Measurements from ENCODE around the gene GDF2.

Gene GDF2

DNA sequence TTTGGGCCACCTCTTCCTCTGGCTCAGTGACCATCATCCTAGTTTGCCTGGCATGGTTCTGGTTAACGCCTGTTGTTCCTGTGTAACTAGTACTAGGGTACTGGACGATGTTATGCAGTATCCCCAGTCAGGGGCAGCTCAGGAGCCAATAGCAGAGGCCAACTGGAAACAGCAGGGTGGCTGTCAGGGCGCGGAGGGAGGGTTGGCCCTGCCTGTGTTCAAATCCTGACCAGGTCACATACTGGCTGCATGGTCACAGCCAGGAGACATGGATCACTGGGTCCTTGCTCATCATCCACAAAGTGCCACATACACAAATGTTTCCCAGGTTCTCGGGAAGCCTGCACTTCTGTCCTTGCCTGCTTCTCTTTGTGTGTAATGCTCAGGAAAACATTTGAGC, 13.7 kb downstream of the GDF2 start:
- no peak for DNase-seq

DNA sequence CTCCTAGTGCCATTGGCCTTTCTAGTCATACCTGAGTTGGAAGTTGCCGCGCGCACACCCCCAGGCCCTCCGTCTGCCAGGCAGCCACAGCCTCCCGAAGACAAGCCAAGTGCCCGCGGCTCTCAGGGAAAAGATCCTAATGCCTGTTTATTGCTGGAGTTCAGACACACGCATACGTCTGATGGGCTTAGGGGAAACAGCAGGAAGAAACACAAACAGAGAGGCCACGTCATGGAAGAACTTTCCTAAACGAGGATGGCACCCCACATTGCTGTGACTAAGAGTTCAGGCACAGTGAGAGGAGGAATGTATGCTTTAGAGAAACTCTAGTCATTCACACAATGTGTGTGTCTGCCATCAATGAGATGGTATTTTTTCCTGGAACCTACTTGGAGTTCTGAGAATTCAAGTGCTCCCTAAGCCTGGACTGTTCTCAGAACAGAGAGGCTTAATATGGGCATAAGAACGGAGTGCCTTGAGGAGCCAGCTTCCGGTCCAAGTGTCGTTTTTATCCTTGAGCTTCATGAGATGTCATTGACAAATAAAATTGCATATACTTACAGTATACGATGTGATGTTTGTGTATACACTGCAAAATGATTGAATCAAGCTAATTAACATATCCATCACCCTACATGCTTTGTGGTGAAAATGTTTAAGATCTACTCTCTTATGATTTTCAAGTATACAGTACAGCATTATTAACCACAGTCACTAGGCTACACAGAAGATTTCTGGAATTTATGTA, 14.3 kb downstream of the GDF2 start:
- DNase-seq, result no peak

DNA sequence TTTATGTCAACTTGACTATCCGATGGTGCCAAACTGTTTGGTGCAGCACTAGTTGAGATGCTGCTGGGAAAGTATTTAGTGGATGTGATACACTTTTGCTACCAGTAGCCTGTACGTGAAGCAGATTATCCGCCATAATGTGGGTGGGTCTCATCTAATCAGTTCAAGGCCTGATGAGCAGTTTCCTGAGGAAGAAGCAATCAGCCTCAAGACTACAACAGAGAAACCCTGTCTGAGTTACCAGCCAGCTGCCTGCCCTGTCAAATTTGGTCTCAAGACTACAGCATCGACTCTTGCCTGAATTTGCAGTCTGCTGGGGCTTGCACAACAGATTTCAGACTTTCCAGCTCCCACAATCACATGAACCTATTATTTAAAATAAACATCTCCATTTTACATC, 15.1 kb downstream of the GDF2 start:
- no peak for DNase-seq

DNA sequence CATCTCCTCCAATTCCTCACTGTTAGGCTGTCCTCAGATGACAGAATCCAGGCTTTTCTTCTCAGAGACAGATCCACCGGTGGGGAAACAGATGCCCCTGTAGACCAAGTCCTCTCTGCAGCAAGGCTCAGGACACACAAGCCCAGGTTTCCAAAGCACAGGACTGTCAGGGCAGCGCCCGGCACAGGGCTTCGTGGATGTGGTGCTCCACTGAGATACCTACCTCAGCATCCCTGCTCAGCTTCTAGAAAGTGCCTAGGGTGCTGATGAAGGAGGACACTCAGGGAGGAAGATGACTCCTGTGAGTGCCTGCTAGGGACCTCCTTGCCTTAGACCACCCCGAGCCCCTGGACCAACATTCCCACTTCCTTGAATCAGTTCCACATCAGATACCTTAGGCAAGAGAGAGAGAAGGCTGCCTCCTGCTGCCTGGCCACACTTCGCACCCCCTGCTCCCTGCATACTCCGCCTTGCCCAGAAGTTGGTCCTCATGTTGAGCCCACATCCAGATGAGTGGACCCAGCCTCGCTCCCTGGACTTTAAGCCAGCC, 17.0 kb downstream of the GDF2 start:
- no peak for DNase-seq

DNA sequence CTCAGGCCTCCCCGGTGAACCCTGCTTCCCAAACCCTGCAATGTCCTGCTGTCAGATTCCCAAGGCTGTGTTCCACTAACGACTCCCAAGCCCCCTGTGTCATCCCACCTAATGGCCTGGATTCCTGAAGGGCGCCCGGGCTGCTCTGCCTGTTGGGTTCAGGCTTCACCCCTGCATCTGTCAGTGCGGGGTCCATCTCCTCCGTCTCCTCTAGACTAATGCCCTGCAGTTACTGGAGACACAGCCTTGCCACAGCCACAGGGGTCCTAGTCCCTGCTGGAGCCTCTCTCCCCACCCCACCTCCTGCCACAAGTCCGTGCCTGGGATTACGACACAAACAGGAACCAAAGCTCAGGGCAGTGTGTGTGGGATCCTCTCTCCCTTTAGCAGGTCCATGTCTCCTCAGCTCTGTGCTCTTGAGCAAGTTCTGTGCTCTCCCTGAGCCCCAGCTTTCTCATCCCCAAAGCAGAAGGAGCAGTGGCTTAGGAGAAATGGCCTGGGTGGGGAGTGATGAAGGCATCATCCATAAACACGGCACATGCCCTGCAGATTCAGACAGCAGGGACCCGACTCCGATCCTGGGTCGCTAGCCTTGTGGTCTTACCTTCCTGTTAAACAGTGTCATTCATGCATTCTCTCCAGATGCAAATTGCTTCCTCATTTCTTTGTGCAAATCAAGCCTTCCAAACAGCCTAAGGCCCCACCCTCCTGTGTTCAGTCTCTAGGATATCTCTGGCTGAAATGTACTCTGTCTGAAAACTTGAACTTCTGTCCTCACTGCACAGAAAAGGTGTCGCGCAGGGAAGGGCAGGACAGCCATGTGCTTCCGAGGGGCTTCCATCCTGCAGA, 17.7 kb downstream of the GDF2 start:
- no peak for DNase-seq

DNA sequence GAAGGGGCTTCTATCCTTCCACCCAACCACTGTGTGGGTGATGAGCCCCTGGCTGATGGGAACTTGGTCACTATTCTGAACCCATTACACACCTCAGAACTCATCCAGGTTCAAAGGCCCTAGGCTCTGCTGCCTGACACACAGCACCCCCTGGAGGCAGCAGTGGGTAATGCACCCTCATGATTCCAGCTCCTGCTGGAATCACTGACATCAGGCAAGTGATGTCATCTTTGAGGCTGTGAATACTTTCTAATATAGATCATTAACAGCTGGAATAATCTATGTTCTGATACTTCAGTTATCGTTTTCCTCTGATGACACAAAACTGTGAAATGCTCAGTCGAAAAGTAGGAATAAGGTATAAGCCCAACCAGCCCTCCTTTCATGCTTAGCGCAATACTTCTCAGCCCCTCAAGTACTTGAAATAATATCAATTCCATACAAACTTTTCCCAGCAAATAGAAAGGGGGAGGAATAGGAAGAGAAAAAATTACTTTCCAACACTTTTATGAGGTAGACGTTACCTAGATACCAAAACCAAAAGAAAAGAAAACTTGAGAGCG, 18.4 kb downstream of the GDF2 start:
- peak; percentile 45 to 66 for DNase-seq

DNA sequence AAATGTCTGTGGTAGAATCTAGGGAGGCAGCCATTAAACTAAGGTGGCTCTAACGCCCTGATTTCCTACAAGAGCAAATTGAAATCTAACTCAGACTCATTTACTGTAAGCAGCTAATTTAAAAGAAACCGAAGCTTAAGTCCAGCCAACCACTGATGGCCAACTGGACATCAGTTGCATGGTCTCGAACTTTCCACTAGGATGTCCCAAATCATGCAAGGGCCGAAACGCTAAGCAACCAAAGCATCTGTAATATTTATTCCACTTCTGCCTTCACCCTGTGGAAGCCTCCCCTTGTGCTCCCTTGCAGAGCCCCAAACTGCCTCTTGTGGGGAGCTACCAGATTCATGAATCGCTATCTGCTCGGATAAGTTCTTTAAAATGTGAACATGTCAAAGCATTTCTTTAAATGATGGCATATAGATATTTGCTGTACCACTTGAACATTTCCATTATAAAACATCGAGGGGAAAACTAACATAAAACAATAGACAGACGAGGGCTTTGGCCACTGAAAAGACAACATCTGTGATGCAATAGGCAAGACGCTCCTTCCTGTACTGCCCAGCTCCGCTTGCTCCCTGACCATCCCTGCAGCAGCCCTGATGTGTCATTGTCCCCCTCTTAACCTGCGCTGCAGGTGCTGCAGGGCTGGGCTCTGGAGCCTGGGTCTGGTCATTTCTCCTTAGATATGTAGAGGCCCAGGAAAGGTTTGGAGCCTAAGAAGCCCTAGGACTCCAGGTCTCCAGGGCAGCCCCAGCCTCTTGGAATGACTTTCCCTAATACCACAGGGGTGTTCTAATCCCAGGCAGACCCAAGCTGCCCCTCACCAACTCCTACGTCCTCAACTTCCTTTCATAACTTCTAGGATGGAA, 23.0 kb downstream of the GDF2 start:
- DNase-seq, result no peak

DNA sequence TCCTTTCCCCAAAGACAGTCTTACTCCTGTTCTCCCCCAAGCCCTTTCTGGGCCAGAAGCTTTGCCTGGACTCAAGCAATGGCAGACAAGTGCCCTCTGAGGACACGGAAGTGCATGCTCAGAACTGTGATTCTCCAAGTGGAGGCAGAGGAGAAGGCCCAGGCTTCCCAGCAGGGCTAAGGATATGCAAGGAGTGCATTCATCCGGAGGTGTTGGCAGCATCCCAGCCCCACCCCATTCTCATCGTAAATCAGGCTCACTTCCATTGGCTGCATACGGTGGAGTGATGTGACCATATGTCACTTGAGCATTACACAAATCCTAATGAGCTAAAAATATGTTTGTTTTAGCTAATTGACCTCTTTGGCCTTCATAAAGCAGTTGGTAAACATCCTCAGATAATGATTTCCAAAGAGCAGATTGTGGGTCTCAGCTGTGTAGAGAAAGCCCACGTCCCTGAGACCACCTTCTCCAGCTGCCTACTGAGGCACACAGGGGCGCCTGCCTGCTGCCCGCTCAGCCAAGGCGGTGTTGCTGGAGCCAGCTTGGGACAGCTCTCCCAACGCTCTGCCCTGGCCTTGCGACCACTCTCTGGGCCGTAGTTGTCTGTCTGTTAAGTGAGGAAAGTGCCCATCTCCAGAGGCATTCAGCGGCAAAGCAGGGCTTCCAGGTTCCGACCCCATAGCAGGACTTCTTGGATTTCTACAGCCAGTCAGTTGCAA, 24.5 kb downstream of the GDF2 start:
- DNase-seq, result no peak

DNA sequence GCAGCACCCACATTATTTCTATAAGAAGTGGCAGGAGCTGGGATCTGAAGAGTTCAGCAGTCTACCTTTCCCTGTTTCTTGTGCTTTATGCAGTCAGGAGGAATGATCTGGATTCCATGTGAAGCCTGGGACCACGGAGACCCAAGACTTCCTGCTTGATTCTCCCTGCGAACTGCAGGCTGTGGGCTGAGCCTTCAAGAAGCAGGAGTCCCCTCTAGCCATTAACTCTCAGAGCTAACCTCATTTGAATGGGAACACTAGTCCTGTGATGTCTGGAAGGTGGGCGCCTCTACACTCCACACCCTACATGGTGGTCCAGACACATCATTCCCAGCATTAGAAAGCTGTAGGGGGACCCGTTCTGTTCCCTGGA, 25.0 kb downstream of the GDF2 start:
- no peak for DNase-seq

DNA sequence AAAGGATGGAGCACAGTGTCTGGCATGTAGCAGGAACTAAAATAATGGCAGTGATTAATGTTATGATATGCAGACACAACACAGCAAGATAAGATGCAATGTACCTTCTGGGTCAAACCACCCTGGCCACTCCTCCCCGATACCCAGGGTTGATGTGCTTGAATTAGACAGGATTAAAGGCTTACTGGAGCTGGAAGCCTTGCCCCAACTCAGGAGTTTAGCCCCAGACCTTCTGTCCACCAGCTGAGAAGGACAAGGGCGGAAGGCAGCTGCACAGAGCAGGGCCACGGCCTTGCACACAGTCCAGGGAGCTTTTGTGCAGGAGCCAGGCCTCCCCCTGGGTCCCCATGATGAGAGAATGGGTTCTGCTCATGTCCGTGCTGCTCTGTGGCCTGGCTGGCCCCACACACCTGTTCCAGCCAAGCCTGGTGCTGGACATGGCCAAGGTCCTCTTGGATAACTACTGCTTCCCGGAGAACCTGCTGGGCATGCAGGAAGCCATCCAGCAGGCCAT, 25.9 kb downstream of the GDF2 start, which contains the start of gene RBP3:
Gene RBP3 (plus strand): TSS at position 226 of the 514 bp plus-strand sequence. CDS start 122 bp downstream, at position 348.
- no peak for DNase-seq

DNA sequence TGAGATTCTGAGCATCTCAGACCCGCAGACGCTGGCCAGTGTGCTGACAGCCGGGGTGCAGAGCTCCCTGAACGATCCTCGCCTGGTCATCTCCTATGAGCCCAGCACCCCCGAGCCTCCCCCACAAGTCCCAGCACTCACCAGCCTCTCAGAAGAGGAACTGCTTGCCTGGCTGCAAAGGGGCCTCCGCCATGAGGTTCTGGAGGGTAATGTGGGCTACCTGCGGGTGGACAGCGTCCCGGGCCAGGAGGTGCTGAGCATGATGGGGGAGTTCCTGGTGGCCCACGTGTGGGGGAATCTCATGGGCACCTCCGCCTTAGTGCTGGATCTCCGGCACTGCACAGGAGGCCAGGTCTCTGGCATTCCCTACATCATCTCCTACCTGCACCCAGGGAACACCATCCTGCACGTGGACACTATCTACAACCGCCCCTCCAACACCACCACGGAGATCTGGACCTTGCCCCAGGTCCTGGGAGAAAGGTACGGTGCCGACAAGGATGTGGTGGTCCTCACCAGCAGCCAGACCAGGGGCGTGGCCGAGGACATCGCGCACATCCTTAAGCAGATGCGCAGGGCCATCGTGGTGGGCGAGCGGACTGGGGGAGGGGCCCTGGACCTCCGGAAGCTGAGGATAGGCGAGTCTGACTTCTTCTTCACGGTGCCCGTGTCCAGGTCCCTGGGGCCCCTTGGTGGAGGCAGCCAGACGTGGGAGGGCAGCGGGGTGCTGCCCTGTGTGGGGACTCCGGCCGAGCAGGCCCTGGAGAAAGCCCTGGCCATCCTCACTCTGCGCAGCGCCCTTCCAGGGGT, 26.6 kb downstream of the GDF2 start:
- no peak for DNase-seq

DNA sequence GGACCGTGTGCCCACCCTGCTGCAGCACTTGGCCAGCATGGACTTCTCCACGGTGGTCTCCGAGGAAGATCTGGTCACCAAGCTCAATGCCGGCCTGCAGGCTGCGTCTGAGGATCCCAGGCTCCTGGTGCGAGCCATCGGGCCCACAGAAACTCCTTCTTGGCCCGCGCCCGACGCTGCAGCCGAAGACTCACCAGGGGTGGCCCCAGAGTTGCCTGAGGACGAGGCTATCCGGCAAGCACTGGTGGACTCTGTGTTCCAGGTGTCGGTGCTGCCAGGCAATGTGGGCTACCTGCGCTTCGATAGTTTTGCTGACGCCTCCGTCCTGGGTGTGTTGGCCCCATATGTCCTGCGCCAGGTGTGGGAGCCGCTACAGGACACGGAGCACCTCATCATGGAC, 27.3 kb downstream of the GDF2 start:
- no peak for DNase-seq

DNA sequence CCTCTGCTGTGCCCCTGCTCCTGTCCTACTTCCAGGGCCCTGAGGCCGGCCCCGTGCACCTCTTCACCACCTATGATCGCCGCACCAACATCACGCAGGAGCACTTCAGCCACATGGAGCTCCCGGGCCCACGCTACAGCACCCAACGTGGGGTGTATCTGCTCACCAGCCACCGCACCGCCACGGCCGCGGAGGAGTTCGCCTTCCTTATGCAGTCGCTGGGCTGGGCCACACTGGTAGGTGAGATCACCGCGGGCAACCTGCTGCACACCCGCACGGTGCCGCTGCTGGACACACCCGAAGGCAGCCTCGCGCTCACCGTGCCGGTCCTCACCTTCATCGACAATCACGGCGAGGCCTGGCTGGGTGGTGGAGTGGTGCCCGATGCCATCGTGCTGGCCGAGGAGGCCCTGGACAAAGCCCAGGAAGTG, 27.7 kb downstream of the GDF2 start:
- no peak for DNase-seq

DNA sequence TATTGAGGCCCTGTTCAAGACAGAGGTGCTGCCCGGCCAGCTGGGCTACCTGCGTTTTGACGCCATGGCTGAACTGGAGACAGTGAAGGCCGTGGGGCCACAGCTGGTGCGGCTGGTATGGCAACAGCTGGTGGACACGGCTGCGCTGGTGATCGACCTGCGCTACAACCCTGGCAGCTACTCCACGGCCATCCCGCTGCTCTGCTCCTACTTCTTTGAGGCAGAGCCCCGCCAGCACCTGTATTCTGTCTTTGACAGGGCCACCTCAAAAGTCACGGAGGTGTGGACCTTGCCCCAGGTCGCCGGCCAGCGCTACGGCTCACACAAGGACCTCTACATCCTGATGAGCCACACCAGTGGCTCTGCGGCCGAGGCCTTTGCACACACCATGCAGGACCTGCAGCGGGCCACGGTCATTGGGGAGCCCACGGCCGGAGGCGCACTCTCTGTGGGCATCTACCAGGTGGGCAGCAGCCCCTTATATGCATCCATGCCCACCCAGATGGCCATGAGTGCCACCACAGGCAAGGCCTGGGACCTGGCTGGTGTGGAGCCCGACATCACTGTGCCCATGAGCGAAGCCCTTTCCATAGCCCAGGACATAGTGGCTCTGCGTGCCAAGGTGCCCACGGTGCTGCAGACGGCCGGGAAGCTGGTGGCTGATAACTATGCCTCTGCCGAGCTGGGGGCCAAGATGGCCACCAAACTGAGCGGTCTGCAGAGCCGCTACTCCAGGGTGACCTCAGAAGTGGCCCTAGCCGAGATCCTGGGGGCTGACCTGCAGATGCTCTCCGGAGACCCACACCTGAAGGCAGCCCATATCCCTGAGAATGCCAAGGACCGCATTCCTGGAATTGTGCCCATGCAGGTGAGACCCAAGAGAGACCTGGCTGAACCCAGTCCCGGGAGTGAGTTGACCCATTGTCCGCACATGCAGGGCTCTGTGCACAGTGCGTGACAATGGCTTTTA, 28.7 kb downstream of the GDF2 start:
- DNase-seq, result no peak

DNA sequence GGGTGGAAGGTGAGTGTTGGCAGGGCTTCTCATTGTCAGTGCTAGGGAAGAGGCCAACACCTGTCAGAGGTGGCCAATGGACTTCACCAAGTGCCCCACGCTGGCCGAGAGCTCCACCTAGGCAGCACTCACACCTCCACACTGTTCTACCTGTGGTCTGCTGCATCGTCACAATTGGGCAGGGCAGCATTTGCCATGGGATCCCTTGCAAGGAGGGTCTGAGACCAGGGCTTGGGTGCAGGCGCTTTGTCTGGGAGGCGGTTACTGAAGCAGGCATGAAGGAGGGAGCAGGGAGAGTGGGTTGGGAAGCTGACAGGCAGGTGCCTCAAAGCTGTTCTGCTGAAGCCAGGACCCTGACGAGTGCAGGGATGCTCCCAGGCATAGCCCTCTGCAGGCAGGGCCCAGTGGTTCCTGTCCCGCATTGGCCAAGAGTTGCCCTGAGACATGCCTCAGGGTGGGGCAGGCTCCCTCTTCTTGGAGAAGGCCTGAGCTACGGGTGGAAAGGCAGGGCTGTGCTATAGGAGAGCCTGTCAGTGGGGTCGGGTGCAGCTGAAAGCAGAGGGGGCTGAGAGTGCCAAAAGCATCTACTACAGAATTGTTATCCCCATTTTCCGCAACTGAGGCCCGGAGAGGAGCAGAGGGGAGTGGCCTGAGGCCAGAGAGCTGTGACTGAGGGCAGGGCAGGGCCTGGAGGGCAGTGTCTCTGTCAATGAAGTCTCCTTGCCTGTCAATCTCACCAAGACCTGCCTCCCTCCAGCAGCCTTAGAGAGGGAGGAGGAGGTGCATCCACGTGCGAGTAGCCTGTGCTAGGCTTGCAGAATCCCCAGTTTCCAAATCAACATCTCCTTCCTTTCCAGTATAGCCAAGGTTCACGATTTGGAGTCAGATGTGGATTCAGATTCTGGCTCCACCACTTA, 29.9 kb downstream of the GDF2 start:
- no peak for DNase-seq

DNA sequence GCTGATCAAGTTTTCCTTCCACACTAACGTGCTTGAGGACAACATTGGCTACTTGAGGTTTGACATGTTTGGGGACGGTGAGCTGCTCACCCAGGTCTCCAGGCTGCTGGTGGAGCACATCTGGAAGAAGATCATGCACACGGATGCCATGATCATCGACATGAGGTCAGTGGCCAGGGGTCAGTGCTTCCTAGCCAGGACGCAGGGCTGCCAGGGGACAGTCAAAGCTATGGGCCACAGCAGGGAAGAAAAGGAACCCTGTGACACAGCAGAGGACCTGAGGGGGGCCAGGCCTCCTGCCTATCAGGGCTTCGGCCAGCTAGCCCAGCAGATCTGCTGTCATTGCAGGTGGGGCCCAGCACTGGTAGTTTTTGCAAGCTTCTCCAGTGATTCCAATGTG, 31.1 kb downstream of the GDF2 start:
- no peak for DNase-seq

DNA sequence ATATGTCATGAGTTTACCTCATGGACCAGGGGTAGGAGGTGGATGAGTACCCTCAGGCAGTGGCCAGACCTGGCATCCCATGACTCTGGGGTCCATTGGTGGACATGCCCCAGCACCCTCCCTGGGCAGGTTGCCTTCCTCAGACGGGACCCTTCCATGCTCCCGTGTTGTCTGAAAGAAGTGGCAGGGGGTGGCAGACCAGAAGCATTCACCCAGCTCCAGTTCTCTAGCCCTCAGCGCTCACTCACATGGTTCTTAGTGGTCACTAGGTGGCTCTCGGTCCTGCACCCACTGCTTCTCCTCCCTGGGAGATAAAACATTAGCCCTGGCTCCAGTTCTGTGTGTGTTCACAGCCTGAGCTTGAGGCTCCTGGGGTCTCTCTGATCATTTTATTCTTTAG, 31.9 kb downstream of the GDF2 start:
- DNase-seq, result no peak

DNA sequence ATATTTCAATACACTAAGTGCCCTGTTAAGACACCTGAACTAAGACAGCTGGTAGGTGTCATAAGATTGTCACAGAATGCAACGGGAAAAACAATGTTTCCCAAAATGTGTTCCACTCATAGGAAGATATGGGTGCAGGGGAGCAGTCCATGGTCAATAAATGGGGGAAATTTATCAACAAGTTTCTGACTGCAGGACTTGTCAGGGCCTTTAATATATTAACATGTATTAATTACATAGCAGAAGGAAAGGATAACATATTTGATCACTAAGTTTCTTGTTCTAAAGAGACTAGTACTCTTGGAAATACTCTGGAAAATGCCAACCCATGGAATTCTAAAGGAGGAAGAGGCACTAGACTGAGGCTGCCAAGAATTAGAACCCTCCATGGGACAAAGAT, 32.6 kb downstream of the GDF2 start:
- no peak for DNase-seq
